GM21825 (cell line): ENCODE data around the gene LAYN.

ENCODE experiments used
- ATAC-seq: cut with Tn5 transposase; IDR thresholded peaks from one replicate; pipeline ENCODE4 v1.9.1; 2021; ENCODE audit warnings: mild to moderate bottlenecking, moderate library complexity; ENCODE audit not compliant: unreplicated experiment

The LAYN gene

GRCh38 chr11:111560800-111561199, 20.3 kb downstream of the LAYN start:
- ATAC-seq, result no peak

GRCh38 chr11:111561306-111561705, 20.8 kb downstream of the LAYN start:
- no peak for ATAC-seq

- no peak for ATAC-seq
Observed at GRCh38 chr11:111561791-111562325, 21.3 kb downstream of the LAYN start.

GRCh38 chr11:111562692-111563389, 22.3 kb downstream of the LAYN start:
- no peak for ATAC-seq

- no peak for ATAC-seq
Observed at GRCh38 chr11:111565114-111565720, 24.7 kb downstream of the LAYN start.

GRCh38 chr11:111566324-111566723, 25.8 kb downstream of the LAYN start:
- no peak for ATAC-seq

- no peak for ATAC-seq
Observed at GRCh38 chr11:111569476-111569875, 29.0 kb downstream of the LAYN start.

- no peak for ATAC-seq
Observed at GRCh38 chr11:111570796-111571195, 30.3 kb downstream of the LAYN start.

GRCh38 chr11:111571829-111572501, 31.4 kb downstream of the LAYN start:
- no peak for ATAC-seq

GRCh38 chr11:111572581-111572980, 32.1 kb downstream of the LAYN start:
- ATAC-seq, result no peak

- no peak for ATAC-seq
Observed at GRCh38 chr11:111573821-111574249, 33.3 kb downstream of the LAYN start.

- ATAC-seq, result no peak
Observed at GRCh38 chr11:111574373-111575225, 34.1 kb downstream of the LAYN start.

- no peak for ATAC-seq
Observed at GRCh38 chr11:111575740-111576139, 35.2 kb downstream of the LAYN start.

- no peak for ATAC-seq
Observed at GRCh38 chr11:111577821-111578220, 37.3 kb downstream of the LAYN start.

GRCh38 chr11:111581341-111581740, 40.8 kb downstream of the LAYN start:
- no peak for ATAC-seq

GRCh38 chr11:111582163-111582562, 41.6 kb downstream of the LAYN start:
- ATAC-seq, result no peak

GRCh38 chr11:111582881-111583280, 42.4 kb downstream of the LAYN start:
- no peak for ATAC-seq

GRCh38 chr11:111585371-111585770, 44.9 kb downstream of the LAYN start:
- no peak for ATAC-seq

GRCh38 chr11:111586388-111586831, 45.9 kb downstream of the LAYN start:
- no peak for ATAC-seq

GRCh38 chr11:111589114-111589513, 48.6 kb downstream of the LAYN start:
- ATAC-seq, result no peak
